Occipital lobe (tissue), 2 donors: ENCODE data around the gene COQ10B. TPM values are rescaled to one million over a fixed set of nuclear protein-coding genes. Genes with fewer than 3 reads are reported as not detected.
"Not testable (repeated sequence)": the region's sequence is repeated elsewhere in the genome, so short reads cannot be mapped to it uniquely, and the experiment has no call there.

ENCODE experiments used
- DNase-seq: peaks from one replicate; lab custom pipeline; 2025; lab: John Stamatoyannopoulos, UW
- total RNA-seq: library from RNA; depleted of rRNA; stranded (reverse); fragments of >200 nt; gene quantifications from one replicate; pipeline ENCODE4 v1.2.3, GENCODE V29; 2014

Gene COQ10B
- 31.7 TPM for total RNA-seq

DNA sequence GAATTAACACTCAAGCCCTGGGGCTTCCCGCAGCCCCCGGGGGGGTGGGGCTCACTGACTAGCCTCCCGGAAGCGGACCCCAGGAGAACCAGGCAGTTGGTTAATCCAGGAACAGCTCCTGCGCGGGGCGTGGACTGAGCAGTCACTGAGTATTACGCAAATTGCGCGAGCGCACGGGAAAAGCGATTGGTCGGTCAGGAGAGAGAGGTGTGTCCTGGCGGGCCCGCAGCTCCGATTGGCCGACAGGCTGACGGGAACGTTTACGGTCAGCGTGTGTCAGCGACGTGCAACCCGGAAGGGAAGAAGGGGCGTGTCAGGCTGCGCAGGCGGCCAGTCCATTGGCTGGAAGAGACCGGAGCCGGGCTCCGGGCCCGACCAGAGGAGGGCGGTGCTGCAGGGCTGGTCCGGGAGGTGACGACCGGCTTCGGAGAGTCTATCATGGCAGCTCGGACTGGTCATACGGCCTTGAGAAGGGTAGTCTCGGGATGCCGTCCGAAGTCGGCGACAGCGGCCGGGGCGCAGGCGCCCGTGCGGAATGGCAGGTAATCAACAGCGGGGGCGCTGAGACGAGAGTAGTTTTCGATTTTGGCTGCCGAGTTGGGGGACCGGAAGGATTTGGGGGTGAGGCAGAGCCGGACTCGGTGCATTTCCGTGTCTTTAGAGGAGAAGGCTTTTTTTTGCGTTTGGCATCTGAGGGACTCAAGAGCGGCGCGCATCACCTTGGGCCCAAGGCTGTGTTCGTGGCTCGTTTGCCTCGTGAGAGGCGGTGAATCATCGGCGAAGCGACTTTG lies at the start of gene COQ10B:
COQ10B (plus strand) TSS at position 430 of the 791 bp plus-strand sequence; CDS start at position 439, 9 bp downstream.
- DNase-seq, result peak; percentile 99

DNA sequence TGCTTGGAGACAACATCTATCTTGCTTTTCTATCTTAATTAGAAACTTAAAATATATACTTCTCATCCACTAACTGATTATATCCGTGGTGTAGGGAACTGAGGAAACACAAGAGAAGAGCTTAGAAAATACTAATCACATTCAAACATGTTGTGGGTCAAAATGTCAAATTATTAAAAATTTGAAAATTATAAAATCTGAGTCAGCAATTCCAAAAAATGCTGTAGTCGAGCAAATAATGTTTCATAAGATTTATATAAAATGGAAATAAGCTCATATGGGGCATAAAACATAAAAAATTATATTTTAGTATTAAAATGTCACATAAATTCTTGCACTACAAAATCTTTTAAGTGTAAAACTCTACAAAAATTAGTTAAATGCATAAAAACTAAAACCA lies 47.8 kb upstream of the COQ10B start:
- no peak for DNase-seq

DNA sequence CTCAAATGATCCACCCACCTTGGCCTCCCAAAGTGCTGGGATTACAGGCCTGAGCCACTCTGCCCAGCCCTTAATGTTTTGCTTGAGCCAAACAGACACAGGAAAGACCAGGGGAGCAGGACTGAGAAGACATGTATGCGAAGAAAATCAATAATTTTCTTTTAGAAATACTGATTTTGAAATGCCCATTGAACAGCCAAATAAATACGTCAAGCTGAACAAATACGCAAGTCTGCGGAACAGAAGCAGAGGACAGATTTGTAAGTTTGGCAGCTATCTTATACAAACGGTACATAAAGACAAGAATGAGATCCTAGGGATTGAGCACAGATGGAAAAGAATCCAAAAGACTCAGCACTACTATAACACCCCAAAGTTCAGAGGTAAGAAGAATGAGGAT lies 39.3 kb upstream of the COQ10B start:
- no peak for DNase-seq

DNA sequence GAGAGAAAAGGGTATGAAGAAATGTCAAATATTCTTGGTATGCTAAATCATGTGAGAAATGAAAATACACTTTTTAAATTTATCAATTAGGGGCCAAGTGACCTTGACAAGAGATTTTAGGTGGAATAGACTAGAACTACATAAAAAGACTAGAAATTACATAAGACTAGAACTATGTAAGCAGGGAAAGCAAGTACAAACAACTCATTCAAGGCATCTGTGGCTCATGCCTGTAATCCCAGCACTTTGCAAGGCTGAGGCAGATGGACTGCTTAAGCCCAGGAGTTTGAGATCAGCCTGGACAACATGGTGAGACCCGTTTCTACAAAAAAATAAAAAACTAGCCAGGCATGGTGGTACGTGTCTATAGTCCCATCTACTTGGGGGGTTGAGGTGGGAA lies 38.8 kb upstream of the COQ10B start:
- no peak for DNase-seq

DNA sequence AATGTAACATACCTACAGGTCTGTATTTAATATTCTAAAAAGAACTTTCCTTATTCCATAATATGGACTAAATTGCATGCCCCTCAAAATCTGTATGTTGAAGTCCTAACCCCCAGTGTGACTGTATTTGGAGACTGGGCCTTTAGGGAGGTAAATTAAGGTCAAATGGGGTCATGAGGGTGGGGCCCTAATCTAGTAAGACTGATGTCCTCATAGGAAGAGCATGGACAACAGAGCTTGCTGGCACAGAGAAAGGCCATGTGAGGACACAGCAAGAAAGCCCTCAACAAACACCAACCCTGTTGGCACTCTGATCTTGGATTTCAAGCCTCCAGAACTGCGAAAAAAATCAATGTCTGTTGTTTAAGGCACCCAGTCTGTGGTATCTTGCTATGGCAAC lies 37.1 kb upstream of the COQ10B start:
- no peak for DNase-seq

DNA sequence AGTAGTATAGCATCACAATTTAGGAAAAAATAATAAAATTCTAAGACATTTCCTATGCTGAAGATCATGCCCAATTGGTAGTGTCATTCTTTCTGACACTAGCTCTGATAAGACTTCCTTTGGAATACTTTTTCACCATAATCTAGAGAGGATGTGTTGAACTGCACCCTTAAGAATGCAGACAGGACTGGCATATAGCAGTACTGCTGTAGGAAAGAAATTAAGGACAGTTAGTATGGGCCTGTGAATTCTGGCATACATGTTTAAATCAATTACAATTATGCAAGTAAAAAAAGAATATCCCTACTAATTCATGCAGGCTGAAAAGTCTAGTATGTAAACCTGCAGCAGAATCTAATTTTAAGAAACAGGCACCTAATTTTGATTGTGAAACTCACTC lies 33.9 kb upstream of the COQ10B start:
- no peak for DNase-seq

DNA sequence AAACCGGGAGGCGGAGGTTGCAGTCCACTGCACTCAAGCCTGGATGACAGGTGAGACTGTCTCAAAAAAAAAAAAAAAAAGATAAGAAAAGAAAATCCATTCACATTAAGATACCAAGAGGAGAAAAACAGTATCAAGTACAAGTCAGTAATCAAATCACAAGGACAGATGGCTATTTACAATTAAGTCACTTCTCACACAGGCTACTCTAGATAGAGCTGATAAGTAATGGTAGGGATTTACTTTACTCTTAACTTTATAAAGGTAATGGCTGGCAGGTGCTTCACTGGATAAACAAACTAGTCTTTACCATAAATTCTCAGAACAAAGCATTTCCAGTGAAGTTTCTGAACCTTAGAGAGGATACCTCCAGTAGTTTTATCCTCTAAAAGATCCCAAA lies 30.0 kb upstream of the COQ10B start:
- no peak for DNase-seq

DNA sequence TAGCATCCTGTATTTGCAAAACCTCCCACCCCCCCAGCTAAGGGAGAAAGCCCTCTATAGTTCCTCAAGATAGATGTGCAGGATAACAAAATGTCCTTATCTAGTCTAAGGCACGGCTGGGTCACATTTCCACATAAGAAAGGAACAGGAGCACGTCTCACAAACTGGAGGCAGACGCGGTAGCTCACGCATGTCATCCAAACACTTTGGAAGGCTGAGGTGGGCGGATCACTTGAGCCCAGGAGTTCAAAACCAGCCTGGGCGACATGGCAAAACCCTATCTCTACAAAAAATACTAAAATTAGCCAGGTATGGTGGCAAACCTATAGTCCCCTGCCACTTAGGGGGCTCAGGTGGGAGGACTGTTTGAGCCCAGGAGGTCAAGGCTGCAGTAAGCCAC lies 27.8 kb upstream of the COQ10B start:
- no peak for DNase-seq

DNA sequence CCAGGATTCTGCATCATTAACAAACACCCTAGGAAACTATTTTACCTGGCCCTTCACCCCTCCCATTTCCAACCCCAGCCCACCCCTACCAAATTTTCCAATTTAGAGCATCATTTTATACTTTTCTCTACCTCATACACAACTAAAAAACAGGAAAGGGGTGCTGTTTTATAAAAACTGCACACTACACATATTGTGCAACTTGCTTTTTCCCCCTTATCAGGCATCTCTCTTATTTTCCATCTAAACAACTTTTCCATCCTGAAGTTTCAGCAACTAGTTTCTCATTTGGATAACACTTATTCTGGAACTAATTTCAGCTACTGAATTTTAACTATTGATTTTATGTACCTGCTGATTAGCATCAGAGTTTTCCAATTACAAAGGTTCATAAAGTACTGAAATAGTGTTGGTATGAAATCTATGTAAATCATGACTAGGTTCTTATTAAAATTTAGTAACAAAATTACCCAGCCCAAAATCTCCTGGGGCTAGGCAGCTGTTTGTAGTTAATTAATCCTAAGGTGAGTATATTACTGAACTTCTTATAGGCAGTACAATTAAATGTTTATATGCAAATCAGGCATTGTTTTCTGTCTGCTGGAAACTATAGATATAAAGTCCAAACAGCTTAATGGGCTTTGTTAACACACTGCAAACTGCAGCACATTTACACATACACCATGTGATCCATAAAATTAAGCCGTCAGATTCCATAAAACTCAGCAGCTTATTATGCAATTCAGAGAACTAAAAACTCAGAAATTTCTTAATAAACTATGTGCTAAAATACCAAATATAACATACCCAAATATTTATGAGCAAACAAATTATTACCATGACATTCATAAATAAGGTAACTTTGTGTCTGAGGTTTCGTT lies 26.4 kb upstream of the COQ10B start:
- DNase-seq, result no peak

DNA sequence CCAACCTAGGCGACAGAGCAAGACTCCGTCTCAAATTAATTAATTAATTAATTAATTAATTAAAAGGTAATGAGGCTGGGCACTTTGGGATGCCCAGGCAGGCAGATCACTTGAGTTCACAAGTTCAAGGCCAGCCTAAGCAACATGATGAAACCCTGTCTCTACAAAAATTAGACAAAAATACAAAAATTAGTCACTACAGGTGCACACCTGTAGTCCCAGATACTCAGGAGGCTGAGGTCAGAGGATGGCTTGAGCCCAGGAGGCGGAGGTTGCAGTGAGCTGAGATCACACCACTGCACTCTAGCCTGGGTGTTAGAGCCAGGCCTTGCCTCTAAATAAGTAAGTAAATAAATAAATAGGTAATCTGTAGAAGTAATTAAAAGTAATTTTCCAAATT lies 25.4 kb upstream of the COQ10B start:
- no peak for DNase-seq

DNA sequence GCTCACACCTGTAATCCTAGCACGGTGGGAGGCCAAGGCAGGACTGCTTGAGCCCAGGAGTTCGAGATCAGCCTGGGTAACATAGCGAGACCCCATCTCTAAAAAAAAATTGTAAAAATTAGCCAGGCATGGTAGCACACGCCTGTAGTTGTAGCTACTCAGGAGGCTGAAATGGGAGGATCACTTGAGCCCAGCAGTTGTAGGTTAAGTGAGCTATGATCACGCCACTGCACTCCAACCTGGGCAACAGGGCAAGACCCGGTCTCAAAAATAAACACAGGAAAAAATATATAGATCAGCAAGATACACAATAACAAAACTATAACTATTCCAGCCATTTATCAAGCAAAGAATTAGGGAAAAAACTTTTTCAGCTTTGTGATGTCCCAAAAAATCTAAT lies 21.5 kb upstream of the COQ10B start:
- DNase-seq, result no peak

DNA sequence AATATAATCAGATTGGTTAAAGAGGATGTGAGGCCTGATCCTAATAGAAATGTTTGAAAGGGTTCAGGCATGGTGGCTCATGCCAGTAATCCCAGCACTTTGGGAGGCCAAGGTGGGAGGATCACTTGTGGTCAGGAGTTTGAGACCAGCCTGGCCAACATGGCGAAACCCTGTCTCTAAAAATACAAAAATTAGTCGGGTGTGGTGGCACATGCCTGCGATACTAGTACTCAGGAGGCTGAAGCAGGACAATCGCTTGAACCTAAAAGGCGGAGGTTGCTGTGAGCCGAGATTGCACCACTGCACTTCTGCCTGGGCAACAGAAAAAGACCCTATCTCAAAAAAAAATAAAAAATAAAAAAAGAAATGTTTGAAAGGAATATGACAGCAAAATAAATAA lies 20.8 kb upstream of the COQ10B start:
- not testable (repeated sequence) for DNase-seq

DNA sequence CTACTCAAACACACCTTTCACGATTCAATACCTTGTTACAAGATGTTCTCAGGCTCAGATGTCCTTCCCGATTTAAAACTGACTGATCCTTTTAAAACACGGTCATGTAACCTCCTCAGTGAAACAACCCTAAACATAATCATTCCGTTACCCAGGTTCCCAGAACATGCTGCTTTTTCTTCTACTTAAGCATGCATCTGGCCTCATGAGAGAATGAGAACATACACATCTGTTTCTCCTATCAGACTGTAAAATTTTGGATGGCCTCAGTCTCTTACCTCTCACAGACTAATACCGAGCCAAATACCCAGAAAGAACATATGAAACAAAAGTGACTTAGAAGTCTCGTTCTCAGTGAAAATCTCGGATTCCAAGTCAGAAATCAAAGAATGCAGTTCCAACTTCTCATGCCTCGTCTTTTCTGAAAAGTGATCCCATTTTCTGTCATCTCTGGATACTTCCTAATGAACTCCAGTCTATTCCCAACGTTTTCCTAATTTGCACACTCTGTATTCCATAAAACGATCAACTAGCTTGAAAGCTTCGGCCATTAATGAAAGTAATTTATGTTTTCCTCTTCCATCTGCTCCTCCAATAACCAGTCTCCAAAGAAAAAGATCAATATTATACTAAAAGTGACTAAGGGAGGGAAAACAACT lies 19.4 kb upstream of the COQ10B start:
- no peak for DNase-seq

DNA sequence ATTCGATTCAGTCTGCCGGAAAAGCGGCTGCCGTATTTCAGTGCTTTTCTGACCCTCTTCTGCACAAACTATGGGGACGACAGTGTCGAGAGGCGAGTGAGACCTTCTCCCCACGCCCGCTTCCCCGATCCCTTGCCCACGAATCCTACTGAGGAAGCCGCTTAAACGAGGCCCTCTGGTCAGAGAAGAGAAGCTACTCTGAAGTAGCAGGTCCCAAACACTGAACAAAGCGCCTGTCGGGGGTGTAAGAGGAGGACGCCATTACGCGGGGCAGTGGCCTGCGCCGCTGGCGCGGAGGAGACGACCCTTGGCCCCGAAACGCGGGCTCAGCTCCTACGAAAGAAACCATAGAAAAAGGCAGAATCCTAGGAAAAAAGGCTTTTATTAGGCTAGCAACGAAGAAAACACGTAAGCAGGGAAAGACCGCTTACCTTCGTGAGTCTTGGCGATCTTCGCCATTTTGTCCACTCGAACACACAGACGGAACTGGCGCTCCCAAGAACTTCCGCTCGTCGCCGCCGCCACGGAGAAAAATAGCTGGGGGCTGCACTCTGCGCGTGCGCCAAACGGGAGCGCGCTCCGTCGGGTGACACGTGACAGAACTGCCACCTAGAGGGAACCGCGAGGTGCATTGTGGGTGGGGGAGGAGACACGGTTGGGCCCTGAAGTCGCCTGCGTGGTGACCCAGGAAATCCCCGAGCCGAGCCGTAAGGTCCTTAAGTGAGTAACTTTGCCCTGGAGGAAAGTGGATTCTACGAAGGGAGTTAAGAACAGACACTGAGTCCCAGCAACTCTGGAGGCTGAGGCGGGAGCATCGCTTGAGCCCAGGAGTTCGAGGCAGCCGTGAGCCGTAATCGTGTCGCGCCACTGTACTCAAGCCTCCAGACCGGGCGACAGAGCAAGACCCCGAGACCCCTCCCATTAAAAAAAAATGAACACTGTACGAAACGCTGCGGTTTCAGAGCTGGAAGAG lies 18.5 kb upstream of the COQ10B start, which contains the start of gene SF3B1:
SF3B1 (minus strand) TSS at position 488 of the 973 bp plus-strand sequence; CDS start at position 459, 29 bp downstream.
- peak; percentile 92 for DNase-seq

DNA sequence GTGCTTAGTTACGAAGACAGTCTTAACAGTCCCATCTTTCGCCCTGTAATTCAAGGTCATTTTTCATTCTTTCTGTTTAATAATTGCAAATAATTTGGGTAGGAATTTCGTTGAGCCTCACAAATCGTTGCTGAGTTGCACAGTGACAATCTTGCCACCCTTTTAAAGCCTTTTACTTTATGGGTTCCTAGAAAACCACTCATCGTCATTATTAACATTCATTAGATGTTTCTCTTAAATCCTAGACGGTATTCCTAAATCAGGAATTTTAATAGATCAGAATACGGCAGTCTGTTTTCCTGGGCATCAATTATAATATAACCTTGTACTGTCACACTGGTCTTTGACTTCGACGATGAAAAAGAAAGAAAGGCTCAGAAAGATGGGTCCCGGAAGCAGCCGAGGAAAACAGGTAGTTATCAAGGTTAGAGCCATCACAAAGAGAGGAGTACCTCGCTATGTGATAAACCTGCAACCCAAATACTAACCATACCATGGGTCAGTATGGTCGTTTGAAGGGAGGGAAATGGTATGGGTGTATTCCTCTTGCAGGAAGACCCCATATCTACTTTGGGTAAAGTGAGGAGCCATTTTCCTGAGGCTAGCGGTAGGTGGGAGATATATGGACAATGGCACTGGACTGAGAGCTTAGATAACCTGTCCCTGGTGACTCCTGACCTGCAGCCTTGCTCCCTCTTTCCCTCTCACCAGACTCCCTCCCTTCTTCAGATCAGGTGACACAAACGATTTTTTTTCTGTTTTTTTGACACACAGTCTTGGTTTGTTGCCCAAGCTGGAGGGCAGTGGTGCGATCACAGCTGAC lies 17.5 kb upstream of the COQ10B start:
- DNase-seq, result no peak

DNA sequence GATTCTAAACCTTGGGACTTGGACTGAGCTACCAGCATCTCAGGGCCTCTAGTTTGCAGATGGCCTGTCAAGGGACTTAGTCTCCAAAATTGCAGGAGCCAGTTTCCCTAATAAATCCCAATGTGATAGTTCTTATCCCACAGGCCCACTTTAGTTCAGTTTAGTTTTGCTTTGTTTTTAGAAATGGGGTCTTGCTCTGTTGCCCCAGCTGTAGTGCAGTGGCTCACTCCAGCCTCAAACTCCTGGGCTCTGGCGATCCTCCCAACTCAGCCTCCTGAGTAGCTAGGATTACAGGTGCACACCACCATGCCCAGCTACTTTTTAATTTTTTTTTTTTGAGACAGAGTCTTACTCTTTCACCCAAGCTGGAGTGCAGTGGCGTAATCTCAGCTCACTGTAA lies 16.0 kb upstream of the COQ10B start:
- no peak for DNase-seq

DNA sequence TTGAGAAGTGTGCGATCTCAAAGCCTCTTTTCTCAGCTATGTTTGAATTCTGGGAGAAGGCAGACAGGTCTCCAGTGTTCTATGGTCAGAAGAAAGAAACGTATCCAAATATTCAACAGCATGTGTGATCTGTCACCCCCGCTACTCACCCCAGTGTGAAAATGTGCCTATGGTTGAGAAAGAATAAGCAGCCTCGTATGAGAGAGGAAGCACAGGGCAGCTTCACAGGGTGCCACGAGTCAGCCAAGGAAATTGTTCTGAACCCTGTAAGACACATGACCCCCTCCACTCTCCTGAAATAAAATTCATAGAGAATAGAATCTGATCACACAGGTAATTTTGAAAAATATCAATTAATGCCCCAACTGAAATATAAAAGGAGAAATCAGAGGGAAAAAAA lies 10.5 kb upstream of the COQ10B start:
- DNase-seq, result no peak

DNA sequence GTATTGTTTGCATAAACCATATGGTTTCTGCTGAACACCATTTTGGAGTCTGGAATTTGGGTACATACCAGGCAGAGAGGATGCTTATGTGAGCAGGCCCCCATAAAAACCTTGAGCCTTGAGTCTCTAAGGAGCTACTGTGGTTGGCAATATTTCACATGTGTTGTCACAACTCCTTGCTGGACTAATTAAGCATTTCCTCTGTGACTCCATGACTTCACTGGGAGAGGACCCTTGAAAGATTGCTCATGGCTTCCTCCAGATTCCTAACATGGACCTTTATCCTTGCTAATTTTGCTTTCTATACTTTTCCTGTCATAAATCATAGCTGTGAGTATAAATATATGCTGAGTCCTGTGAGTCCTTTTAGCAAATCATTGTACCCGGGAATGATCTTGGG lies 7.6 kb upstream of the COQ10B start:
- no peak for DNase-seq

DNA sequence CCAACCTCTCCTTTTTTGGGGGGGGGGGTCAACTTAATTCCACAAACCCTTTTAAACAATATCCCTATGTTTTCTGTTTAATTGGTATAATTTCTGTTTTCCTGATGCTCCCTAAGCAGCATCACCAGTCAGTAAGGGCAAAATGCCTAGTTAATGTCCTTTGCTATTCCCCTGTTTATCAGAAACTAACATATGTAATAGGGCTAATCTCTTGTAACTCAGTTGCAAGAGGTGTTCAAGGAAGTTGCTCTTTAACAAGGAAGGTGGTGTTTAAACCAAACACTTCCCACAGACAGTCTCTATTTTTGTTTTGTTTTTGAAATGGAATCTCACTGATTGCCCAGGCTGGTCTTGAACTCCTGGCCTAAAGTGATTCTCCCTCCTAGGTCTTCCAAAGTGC lies 6.5 kb upstream of the COQ10B start:
- DNase-seq, result no peak

DNA sequence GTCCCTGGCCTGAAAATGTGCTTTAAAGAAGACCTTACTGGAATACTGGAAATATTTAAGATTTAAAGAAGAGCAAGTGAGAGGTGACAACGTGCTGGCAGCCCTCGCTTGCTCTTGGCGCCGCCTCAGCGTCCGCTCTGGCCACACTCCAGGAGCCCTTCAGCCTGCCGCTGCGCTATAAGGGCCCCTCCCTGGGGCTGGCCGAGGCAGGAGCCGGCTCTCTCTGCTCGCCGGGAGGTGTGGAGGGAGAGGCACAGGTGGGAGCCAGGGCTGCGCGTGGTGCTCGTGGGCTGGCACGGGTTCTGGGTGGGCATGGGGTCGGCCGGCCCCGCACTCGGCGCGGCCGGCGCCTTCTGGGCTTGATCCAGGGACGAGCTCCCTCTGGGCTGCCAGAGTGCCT lies 2.9 kb upstream of the COQ10B start:
- DNase-seq, result no peak
